Heart right ventricle (tissue), 16 donors: Measurements from ENCODE around the gene INPP5A. TPM values are rescaled to one million over a fixed set of nuclear protein-coding genes. Genes with fewer than 3 reads are reported as not detected.

Source experiments
- ATAC-seq, 8 donors: fragments of 200-7000 bp; cut with Tn5 transposase; one replicate each; pipeline ENCODE4 v1.9.1; 2020; ENCODE audit warnings: mild to moderate bottlenecking in 8 of 8, moderate library complexity in 8 of 8, moderate number of reproducible peaks in 1 of 8
- DNase-seq, 2 donors: peaks; one replicate each; pipeline ENCODE4 v3.0.0-alpha.2; 2020
- H3K27ac ChIP-seq, 10 donors: fragments of 200-600 bp; sonication (generic) in 2 of 10; one replicate each; pipeline versions ENCODE4 v1.5.0 to v1.8.0; 2020 to 2022; ENCODE audit warnings: mild to moderate bottlenecking in 3 of 10
- H3K27me3 ChIP-seq, 7 donors: fragments of 200-600 bp; one replicate each; pipeline ENCODE4 v1.8.0; 2021 to 2022; ENCODE audit warnings: mild to moderate bottlenecking in 2 of 7
- H3K36me3 ChIP-seq, 9 donors: fragments of 200-600 bp; sonication (generic) in 1 of 9; one replicate each; pipeline versions ENCODE4 v1.5.0 to v1.8.0; 2020 to 2022; ENCODE audit warnings: mild to moderate bottlenecking in 2 of 9
- H3K4me1 ChIP-seq, 9 donors: fragments of 200-600 bp; sonication (generic) in 1 of 9; one replicate each; pipeline versions ENCODE4 v1.5.0 to v1.8.0; 2020 to 2022; ENCODE audit warnings: mild to moderate bottlenecking in 4 of 9
- H3K4me3 ChIP-seq, 10 donors: fragments of 200-600 bp; sonication (generic) in 2 of 10; one replicate each; pipeline versions ENCODE4 v1.5.0 to v1.8.0; 2020 to 2022; ENCODE audit warnings: mild to moderate bottlenecking in 7 of 10, moderate library complexity in 2 of 10
- H3K9me3 ChIP-seq, 11 donors: fragments of 200-600 bp in 10 of 11; sonication (generic) in 2 of 11; one replicate each; pipeline versions ENCODE4 v1.5.0 to v1.8.0; 2013 to 2022; ENCODE audit warnings: mild to moderate bottlenecking in 2 of 11, control low read depth in 1 of 11, moderate library complexity in 1 of 11
- WGBS, 2 donors: extraction: QIAGEN DNeasy Blood & Tissue Kit; methylation state at CpG; one replicate each; pipeline ENCODE4 v1.1.7; 2013; ENCODE audit warnings: inconsistent platforms in 1 of 2; 5-methylcytosine and 5-hydroxymethylcytosine counted together
- intact Hi-C, 10 donors: fragments of 100-400 bp; cut with DNase I; formaldehyde crosslinking; loops; one replicate each; pipeline versions ENCODE4 v1.11.1 to v1.14.2; 2022
- polyA plus RNA-seq, 2 donors: library from polyadenylated mRNA; stranded (reverse); fragments of 200-250 nt; gene quantifications; one replicate each; pipeline ENCODE4 v1.2.3, GENCODE V29; 2013
- total RNA-seq, 10 donors: library from RNA; stranded (reverse); fragmentation: NEBNext Ultra II Directional in 3 of 10; extraction: Animal tissue kit (Norgen Biotek cat#: 25700) in 3 of 10; gene quantifications; one replicate each; pipeline versions ENCODE4 v1.2.1 to v1.2.4, GENCODE V29; 2021 to 2023
- TF ChIP-seq, protein P1 (sequence below), 9 donors: fragments of 200-600 bp; sonication (generic) in 2 of 9; IDR thresholded peaks; one replicate each; pipeline versions ENCODE4 v1.5.0 to v1.8.0; 2021 to 2022; ENCODE audit warnings: antibody characterized with exemption in 9 of 9, mild to moderate bottlenecking in 5 of 9, moderate library complexity in 1 of 9
- donor health status: Arrhythmogenic right ventricular cardiomyopathy.
- donor health status: ischemic (EF 13 %, LVEDD 7.1; RV severe dilation, severe dysfunction).
- donor health status: healthy with polysubstance abuse.
- donor health status: DM: no; HTN: yes; CAD: no.
- donor health status: DM: no; HTN: no; CAD: no.
- donor health status: ischemic (EF 25% LVEDD 6.9; RV normal size, moderate dysfunction).
- donor health status: ischemic (EF 25% LVEDD 5.7; RV mildly dilated, moderate dysfunction).
- donor health status: healthy.
- donor health status: DM: yes; HTN: yes; CAD: no.
- donor health status: Ischemic cardiomyopathy.
- donor health status: ischemic (EF 35%, LVEDD 5.7; RV mildly dilated, moderate dysfunction).
- donor health status: nonischemic (EF 11% LVEDD 7.7; RV severe dilation, severe dysfunction).
- donor health status: DM: yes; HTN: yes; CAD: no.
- donor health status: PGD.
- donor health status: ischemic (EF 29% LVEDD 5.4; RV normal size, mild dysfunction).
- donor health status: nonischemic (EF 23%, LVEDD 6.1; RV moderate dilation, normal function).

INPP5A gene
- total and polyA plus RNA-seq, 12 donors = 30.4 to 122 (median 106) TPM

DNA sequence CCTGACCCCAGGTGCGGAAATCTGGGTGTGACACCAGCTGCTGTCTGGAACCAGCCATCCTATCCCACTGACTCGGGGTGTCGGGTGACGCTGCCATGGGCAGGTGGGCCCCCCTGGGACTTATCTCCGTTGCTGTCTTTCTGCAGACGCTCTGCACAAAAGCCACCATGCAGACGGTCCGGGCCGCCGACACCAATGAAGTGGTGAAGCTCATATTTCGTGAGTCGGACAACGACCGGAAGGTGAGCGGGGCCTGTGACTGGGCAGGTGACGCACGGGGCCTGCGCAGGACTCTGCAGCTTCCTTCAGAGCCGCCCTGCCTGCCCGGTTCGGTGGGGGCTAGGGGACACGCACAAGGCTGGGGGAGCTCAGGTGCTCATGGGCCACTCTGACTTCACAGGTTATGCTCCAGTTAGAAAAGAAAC is 211.8 kb downstream of the INPP5A start:
- Histone ChIP-seq H3K27ac (no peak overlapping the region), H3K4me3 (no peak overlapping the region), H3K36me3 (peaks cover 0 to 50% (median 17%) of the 10 kb centered on the region in 9 donors), H3K27me3 (no peaks in the 10 kb centered on the region), H3K4me1 (no peaks in the 10 kb centered on the region), H3K9me3 (no peaks in the 10 kb centered on the region)
- TF ChIP-seq, protein P1, sequence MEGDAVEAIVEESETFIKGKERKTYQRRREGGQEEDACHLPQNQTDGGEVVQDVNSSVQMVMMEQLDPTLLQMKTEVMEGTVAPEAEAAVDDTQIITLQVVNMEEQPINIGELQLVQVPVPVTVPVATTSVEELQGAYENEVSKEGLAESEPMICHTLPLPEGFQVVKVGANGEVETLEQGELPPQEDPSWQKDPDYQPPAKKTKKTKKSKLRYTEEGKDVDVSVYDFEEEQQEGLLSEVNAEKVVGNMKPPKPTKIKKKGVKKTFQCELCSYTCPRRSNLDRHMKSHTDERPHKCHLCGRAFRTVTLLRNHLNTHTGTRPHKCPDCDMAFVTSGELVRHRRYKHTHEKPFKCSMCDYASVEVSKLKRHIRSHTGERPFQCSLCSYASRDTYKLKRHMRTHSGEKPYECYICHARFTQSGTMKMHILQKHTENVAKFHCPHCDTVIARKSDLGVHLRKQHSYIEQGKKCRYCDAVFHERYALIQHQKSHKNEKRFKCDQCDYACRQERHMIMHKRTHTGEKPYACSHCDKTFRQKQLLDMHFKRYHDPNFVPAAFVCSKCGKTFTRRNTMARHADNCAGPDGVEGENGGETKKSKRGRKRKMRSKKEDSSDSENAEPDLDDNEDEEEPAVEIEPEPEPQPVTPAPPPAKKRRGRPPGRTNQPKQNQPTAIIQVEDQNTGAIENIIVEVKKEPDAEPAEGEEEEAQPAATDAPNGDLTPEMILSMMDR (IDR thresholded peaks at IDR 0.05) = no peak
- WGBS, 2 donors = 90 to 93% methylated on average over 22 of the region's 22 CpGs
- no peak for ATAC-seq
- intact Hi-C loops = no loop called here
- no peak for DNase-seq

- H3K9me3 ChIP-seq = no peaks in the 10 kb centered on the region
- ATAC-seq (no peak), DNase-seq (no peak)
- WGBS, 2 donors = 93 to 95% methylated on average over 14 of the region's 14 CpGs
- H3K36me3 ChIP-seq = peaks cover 0 to 63% (median 20%) of the 10 kb centered on the region in 9 donors
- no peaks in the 10 kb centered on the region for H3K27me3 ChIP-seq
- H3K27ac ChIP-seq = no peak overlapping the region
- TF ChIP-seq, protein P1 (IDR thresholded peaks at IDR 0.05) = no peak
- H3K4me1 ChIP-seq = no peaks in the 10 kb centered on the region
- no peak overlapping the region for H3K4me3 ChIP-seq
- intact Hi-C loops = no loop called here
Measured at GRCh38 chr10:132750936-132751335, 213.3 kb downstream of the INPP5A start.

DNA sequence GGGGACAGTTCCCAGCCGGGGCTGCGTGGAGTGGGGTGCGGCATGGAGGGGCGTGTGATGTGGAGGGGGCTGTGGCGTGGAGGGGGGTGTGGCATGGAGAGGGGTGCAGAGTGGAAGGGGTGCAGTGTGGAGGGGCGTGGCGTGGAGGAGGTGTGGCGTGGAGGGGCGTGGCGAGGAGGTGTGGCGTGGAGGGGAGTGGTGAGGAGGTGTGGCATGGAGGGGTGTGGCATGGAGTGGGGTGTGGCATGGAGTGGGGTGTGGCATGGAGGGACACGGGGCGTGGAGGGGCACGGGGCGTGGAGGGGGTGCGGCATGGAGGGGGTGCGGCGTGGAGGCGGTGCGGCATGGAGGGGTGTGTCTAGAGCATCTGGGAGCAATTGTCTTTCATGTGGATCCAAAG is 214.8 kb downstream of the INPP5A start:
- no peak overlapping the region for H3K4me3 ChIP-seq
- no peaks in the 10 kb centered on the region for H3K4me1 ChIP-seq
- ATAC-seq (peak in 1 of 8 donors; percentile 11), DNase-seq (no peak)
- H3K36me3 ChIP-seq = peaks cover 0 to 77% (median 30%) of the 10 kb centered on the region in 9 donors
- H3K27me3 ChIP-seq = no peaks in the 10 kb centered on the region
- TF ChIP-seq, protein P1 (IDR thresholded peaks at IDR 0.05) = no peak
- WGBS, 2 donors = 97 to 99% methylated on average over 18 to 20 of the region's 20 CpGs
- H3K9me3 ChIP-seq = no peaks in the 10 kb centered on the region
- no peak overlapping the region for H3K27ac ChIP-seq
- intact Hi-C loops = no loop called here

GRCh38 chr10:132752961-132753360 is 215.4 kb downstream of the INPP5A start:
- TF ChIP-seq, protein P1 (IDR thresholded peaks at IDR 0.05) = no peak
- no peak for DNase-seq
- intact Hi-C loops = no loop called here
- no peak overlapping the region for H3K4me3 ChIP-seq
- H3K4me1 ChIP-seq = no peaks in the 10 kb centered on the region
- no peaks in the 10 kb centered on the region for H3K9me3 ChIP-seq
- no peak for ATAC-seq
- H3K36me3 ChIP-seq = peaks cover 0 to 80% (median 32%) of the 10 kb centered on the region in 9 donors
- WGBS, 2 donors = 96 to 98% methylated on average over 28 of the region's 28 CpGs
- H3K27ac ChIP-seq = no peak overlapping the region
- no peaks in the 10 kb centered on the region for H3K27me3 ChIP-seq
